HEK293T (cell line): ENCODE results near the gene TBX18.

ENCODE experiments used
- BHLHE40 ChIP-seq: fragments of 450-650 bp; IDR thresholded peaks from 2 replicates; pipeline ENCODE4 v1.6.1; 2016; ENCODE audit warnings: mild to moderate bottlenecking, moderate library complexity, borderline replicate concordance
- ELF4 ChIP-seq: fragments of 450-650 bp; IDR thresholded peaks from 2 replicates; pipeline ENCODE4 v1.6.1; 2017; ENCODE audit warnings: antibody characterized with exemption
- TARDBP ChIP-seq: fragments of 450-650 bp; IDR thresholded peaks from 2 replicates; pipeline ENCODE4 v1.6.1; 2016
- ZNF384 ChIP-seq: fragments of 450-650 bp; IDR thresholded peaks from 2 replicates; pipeline ENCODE4 v1.6.1; 2016

DNA sequence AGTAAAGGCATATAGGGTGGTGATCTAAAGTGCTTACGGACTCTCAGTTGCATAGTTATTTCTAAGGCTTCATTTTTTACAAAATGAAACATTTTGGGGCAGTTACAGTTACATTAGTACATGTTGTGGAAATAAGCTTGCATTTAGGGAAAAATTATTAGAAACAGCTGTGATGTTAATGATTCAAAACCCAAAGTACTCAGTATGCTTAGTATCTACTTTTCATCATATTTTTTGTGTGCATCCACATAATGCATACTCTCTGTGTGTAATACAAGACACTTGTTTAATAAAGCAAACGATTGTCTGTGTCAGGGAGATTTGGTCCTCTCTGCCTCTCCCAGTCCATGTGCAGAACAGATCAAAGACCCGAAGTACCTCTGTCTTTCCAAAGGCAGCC is 11.4 kb upstream of the TBX18 start:
- TF ChIP-seq BHLHE40 (no peak), TARDBP (no peak), ELF4 (no peak), ZNF384 (no peak)
